CD4-positive, alpha-beta T cell (primary cell): ENCODE measurements around the gene FBXL2. TPM values are rescaled to one million over a fixed set of nuclear protein-coding genes. Genes with fewer than 3 reads are reported as not detected.

Experiments
- ATAC-seq: fragments of 200-7000 bp; cut with Tn5 transposase; one replicate; pipeline ENCODE4 v1.10.0; 2022; ENCODE audit warnings: mild to moderate bottlenecking; ENCODE audit not compliant: poor library complexity
- CTCF ChIA-PET: fragments of 350-600 bp; sonication (Branson Sonifier 250); formaldehyde crosslinking; loops from one replicate; lab custom pipeline; 2021; ENCODE audit warnings: antibody characterized with exemption, inconsistent platforms; lab: Charles Lee
- POLR2A ChIA-PET: fragments of 350-600 bp; sonication (Branson Sonifier 250); formaldehyde crosslinking; loops from one replicate; lab custom pipeline; 2021; ENCODE audit warnings: antibody characterized with exemption, inconsistent platforms; lab: Charles Lee
- DNase-seq, 14 experiments: peaks; one replicate each; pipeline ENCODE4 v3.0.0-alpha.2; 2013 to 2020; ENCODE audit warnings: mixed read lengths in 2 of 14
- H3K27ac ChIP-seq, 2 donors: one replicate each; pipeline versions ENCODE4 v1.5.1 to v1.7.0; 2013; ENCODE audit warnings: low read length in 2 of 2, low read depth in 1 of 2, mild to moderate bottlenecking in 1 of 2
- H3K27me3 ChIP-seq, 2 experiments: 1 replicate in 1 of 2; 2 replicates in 1 of 2; pipeline versions ENCODE4 v1.6.1 to v1.7.0; 2013; ENCODE audit warnings: low read length in 2 of 2, control low read depth in 1 of 2, mild to moderate bottlenecking in 1 of 2, moderate library complexity in 1 of 2; ENCODE audit not compliant: insufficient read depth in 2 of 2, control insufficient read depth in 1 of 2
- H3K36me3 ChIP-seq: one replicate; pipeline ENCODE4 v1.6.1; 2013; ENCODE audit warnings: low read length, control low read depth; ENCODE audit not compliant: insufficient read depth
- H3K4me1 ChIP-seq: one replicate; pipeline ENCODE4 v1.6.1; 2013; ENCODE audit warnings: low read length, control low read depth; ENCODE audit not compliant: insufficient read depth
- H3K4me3 ChIP-seq: one replicate; pipeline ENCODE4 v1.5.1; 2013; ENCODE audit warnings: mild to moderate bottlenecking, low read length, moderate library complexity
- H3K9me3 ChIP-seq, 2 experiments: 1 replicate in 1 of 2; 2 replicates in 1 of 2; pipeline versions ENCODE4 v1.6.1 to v1.7.0; 2013; ENCODE audit warnings: low read length in 2 of 2, mild to moderate bottlenecking in 2 of 2, control low read depth in 1 of 2, moderate library complexity in 1 of 2; ENCODE audit not compliant: control insufficient read depth in 1 of 2, insufficient read depth in 1 of 2
- H3K27ac Mint-ChIP-seq: one replicate; pipeline ENCODE4 v1.8.0; 2020; ENCODE audit warnings: mixed read lengths
- H3K27me3 Mint-ChIP-seq: one replicate; pipeline ENCODE4 v1.8.0; 2021; ENCODE audit warnings: mixed read lengths
- H3K36me3 Mint-ChIP-seq: one replicate; pipeline ENCODE4 v1.8.0; 2021; ENCODE audit warnings: low read depth, mixed read lengths
- H3K4me1 Mint-ChIP-seq: one replicate; pipeline ENCODE4 v1.8.0; 2021; ENCODE audit warnings: low read depth, mixed read lengths
- H3K4me3 Mint-ChIP-seq: one replicate; pipeline ENCODE4 v1.8.0; 2020; ENCODE audit warnings: mild to moderate bottlenecking, mixed read lengths
- H3K9me3 Mint-ChIP-seq: one replicate; pipeline ENCODE4 v1.8.0; 2020; ENCODE audit warnings: mixed read lengths
- intact Hi-C, 2 experiments: fragments of 100-400 bp; cut with DNase I in 1 of 2; cut with micrococcal nuclease in 1 of 2; formaldehyde crosslinking; loops; one replicate each; pipeline versions ENCODE4 v1.15.1 to v1.9.0; 2023 to 2025; cut with DNase I, micrococcal nuclease
- total RNA-seq, 174 experiments: library from RNA in 2 of 174; stranded (reverse) in 2 of 174; gene quantifications; one replicate each; pipeline ENCODE4 v1.2.3 and lab custom pipeline; 2021 to 2026
- TF ChIP-seq, protein P1 (sequence below): fragments of 200-600 bp; IDR thresholded peaks from one replicate; pipeline ENCODE4 v1.8.0; 2022; ENCODE audit warnings: antibody characterized with exemption, mild to moderate bottlenecking

Gene FBXL2
- total RNA-seq, 2 experiments from 2014 or later, result not detected

DNA sequence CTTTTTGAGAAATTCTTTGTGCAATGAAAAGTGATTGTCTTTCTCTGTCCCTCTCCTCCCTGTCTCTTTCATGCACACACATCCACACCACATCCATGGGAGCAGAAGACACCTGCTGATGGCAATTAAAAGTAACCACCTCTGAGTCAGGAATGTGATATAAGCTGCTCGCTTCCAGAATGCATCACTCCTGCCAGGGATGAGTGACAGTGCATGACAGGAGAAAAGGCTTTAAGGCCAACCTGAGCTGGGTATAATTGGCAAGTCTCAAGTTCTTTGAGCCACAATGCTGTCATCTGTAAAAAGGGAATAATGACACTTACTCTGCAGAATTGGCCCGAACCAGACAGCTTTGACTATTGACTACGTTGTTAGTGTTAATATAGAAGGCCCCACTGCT lies 103.4 kb downstream of the FBXL2 start:
- H3K9me3 Mint-ChIP-seq, result no peaks in the 10 kb centered on the region
- H3K4me3 Mint-ChIP-seq, result no peak overlapping the region
- ATAC-seq, result no peak
- peaks cover 7% of the 10 kb centered on the region for H3K4me1 Mint-ChIP-seq
- Histone ChIP-seq H3K27ac (no peak overlapping the region), H3K9me3 (no peaks in the 10 kb centered on the region), H3K4me1 (no peaks in the 10 kb centered on the region), H3K27me3 (no peaks in the 10 kb centered on the region), H3K4me3 (no peak overlapping the region), H3K36me3 (no peaks in the 10 kb centered on the region)
- peaks cover 4% of the 10 kb centered on the region for H3K36me3 Mint-ChIP-seq
- TF ChIP-seq, protein P1, sequence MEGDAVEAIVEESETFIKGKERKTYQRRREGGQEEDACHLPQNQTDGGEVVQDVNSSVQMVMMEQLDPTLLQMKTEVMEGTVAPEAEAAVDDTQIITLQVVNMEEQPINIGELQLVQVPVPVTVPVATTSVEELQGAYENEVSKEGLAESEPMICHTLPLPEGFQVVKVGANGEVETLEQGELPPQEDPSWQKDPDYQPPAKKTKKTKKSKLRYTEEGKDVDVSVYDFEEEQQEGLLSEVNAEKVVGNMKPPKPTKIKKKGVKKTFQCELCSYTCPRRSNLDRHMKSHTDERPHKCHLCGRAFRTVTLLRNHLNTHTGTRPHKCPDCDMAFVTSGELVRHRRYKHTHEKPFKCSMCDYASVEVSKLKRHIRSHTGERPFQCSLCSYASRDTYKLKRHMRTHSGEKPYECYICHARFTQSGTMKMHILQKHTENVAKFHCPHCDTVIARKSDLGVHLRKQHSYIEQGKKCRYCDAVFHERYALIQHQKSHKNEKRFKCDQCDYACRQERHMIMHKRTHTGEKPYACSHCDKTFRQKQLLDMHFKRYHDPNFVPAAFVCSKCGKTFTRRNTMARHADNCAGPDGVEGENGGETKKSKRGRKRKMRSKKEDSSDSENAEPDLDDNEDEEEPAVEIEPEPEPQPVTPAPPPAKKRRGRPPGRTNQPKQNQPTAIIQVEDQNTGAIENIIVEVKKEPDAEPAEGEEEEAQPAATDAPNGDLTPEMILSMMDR, result no peak
- ChIA-PET CTCF (no interaction called here), POLR2A (no interaction called here)
- DNase-seq, result no peak
- no peaks in the 10 kb centered on the region for H3K27me3 Mint-ChIP-seq
- no peak overlapping the region for H3K27ac Mint-ChIP-seq
- intact Hi-C loops, result no loop called here

DNA sequence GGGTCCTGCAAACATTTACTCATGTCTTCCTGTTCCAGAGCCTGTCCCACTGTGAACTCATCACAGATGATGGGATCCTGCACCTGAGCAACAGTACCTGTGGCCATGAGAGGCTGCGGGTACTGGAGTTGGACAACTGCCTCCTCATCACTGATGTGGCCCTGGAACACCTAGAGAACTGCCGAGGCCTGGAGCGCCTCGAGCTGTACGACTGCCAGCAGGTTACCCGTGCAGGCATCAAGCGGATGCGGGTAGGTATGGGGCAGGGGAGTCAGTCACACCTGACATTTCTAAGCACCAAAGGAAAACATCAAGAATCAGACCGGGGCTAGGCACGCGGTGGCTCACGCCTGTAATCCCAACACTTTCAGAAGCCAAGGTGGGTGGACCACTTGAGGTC lies 106.7 kb downstream of the FBXL2 start:
- Histone ChIP-seq H3K36me3 (peaks cover 15% of the 10 kb centered on the region), H3K27me3 (no peaks in the 10 kb centered on the region), H3K4me1 (no peaks in the 10 kb centered on the region), H3K9me3 (no peaks in the 10 kb centered on the region), H3K4me3 (no peak overlapping the region), H3K27ac (no peak overlapping the region)
- no peak overlapping the region for H3K27ac Mint-ChIP-seq
- H3K4me3 Mint-ChIP-seq, result no peak overlapping the region
- no peaks in the 10 kb centered on the region for H3K9me3 Mint-ChIP-seq
- no peaks in the 10 kb centered on the region for H3K27me3 Mint-ChIP-seq
- TF ChIP-seq, protein P1, result no peak
- ATAC-seq (no peak), DNase-seq (no peak)
- CTCF ChIA-PET, result no interaction called here
- peaks cover 19% of the 10 kb centered on the region for H3K4me1 Mint-ChIP-seq
- peaks cover 33% of the 10 kb centered on the region for H3K36me3 Mint-ChIP-seq
- POLR2A ChIA-PET, result interaction anchor here (1.5 kb wide), 1 partner anchor 57 kb away, joined by 3 read pairs; no protein-coding TSS in a partner anchor
- intact Hi-C loops, result no loop called here

DNA sequence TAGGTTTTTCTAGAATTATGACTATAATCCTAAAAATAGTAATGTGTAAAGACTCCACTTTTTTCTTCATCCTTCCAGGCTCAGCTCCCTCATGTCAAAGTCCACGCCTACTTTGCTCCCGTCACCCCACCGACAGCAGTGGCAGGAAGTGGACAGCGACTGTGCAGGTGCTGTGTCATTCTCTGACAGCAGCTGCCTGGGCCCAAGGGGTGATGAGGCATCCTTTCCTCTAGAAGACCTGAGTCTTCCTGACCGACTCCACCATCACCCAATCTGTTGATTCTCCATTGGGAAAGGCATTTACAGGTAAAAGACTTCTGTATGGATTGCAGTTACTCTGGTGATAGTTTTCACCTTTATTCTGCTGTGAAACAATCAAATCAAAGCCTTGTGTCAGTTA lies 108.2 kb downstream of the FBXL2 start:
- DNase-seq (peak in 8 of 14 experiments; percentile 2 to 45 (median 22)), ATAC-seq (peak; percentile 54)
- no peaks in the 10 kb centered on the region for H3K27me3 Mint-ChIP-seq
- peaks cover 19% of the 10 kb centered on the region for H3K4me1 Mint-ChIP-seq
- TF ChIP-seq, protein P1, result no peak
- ChIA-PET POLR2A (interaction anchor here (1.6 kb wide), 1 partner anchor 12 kb away, joined by 4 read pairs; no protein-coding TSS in a partner anchor), CTCF (interaction anchor here (1.5 kb wide), 1 partner anchor 12 kb away, joined by 6 read pairs; no protein-coding TSS in a partner anchor)
- H3K4me1 ChIP-seq, result no peaks in the 10 kb centered on the region
- peaks cover 46% of the 10 kb centered on the region for H3K36me3 Mint-ChIP-seq
- H3K9me3 Mint-ChIP-seq, result no peaks in the 10 kb centered on the region
- H3K4me3 ChIP-seq, result no peak overlapping the region
- peaks cover 25% of the 10 kb centered on the region for H3K36me3 ChIP-seq
- peak overlapping the region; percentile 64 for H3K27ac Mint-ChIP-seq
- no peak overlapping the region for H3K4me3 Mint-ChIP-seq
- intact Hi-C loops, result no loop called here
- H3K27me3 ChIP-seq, result no peaks in the 10 kb centered on the region
- H3K27ac ChIP-seq, result no peak overlapping the region
- H3K9me3 ChIP-seq, result no peaks in the 10 kb centered on the region
